ENCODE results near the gene IL18RAP. TPM values are rescaled to one million over a fixed set of nuclear protein-coding genes. Genes with fewer than 3 reads are reported as not detected.

Gene IL18RAP
- total and polyA plus RNA-seq, 2 donors (not counting 1 experiment from before 2014, with no cell fraction given) = 0.22 to 1.4 TPM

GRCh38 chr2:102392096-102392495, 30.9 kb upstream of the IL18RAP start:
- Mint-ChIP-seq H3K9me3 (ENCODE audit: insufficient read depth) (no peaks in the 10 kb centered on the region), H3K27ac (no peak overlapping the region), H3K4me3 (no peak overlapping the region), H3K27me3 (no peaks in the 10 kb centered on the region), H3K4me1 (peaks cover 2% of the 10 kb centered on the region)
- ChIA-PET CTCF (interaction anchor here (0.6 kb wide), 1 partner anchor 13 kb away, joined by 3 read pairs; no protein-coding TSS in a partner anchor), POLR2A (no interaction called here)
- Histone ChIP-seq H3K36me3 (replicated peaks in 1 of 2; ENCODE audit: control extremely low read depth in 1 of 2, control insufficient read depth in 1 of 2, extremely low read depth in 1 of 2, insufficient read depth in 2 of 2, low read length in 1 of 2) (no peaks in the 10 kb centered on the region), H3K4me1 (ENCODE audit: control insufficient read depth in 2 of 2, insufficient read depth in 2 of 2, low read length in 2 of 2) (no peaks in the 10 kb centered on the region), H3K9ac (ENCODE audit: low read length) (no peak overlapping the region), H3K27ac (ENCODE audit: low read length in 2 of 2) (no peak overlapping the region), H2AFZ (ENCODE audit: insufficient read depth, low read depth, low read length, poor library complexity, severe bottlenecking) (no peak overlapping the region), H3K9me3 (ENCODE audit: control extremely low read depth in 1 of 3, control insufficient read depth in 2 of 3, insufficient read depth in 1 of 3, low read length in 2 of 3) (no peaks in the 10 kb centered on the region), H3K4me2 (replicated peaks; ENCODE audit: low read depth, low read length, poor library complexity, severe bottlenecking) (no peak overlapping the region), H3K79me2 (ENCODE audit: control insufficient read depth, insufficient read depth, low read length) (no peaks in the 10 kb centered on the region), H3K27me3 (replicated peaks in 1 of 4; ENCODE audit: control extremely low read depth in 1 of 4, control insufficient read depth in 3 of 4, insufficient read depth in 4 of 4, low read length in 3 of 4) (no peaks in the 10 kb centered on the region), H3K4me3 (ENCODE audit: control extremely low read depth in 1 of 5, extremely low read depth in 1 of 5, insufficient read depth in 1 of 5, low read depth in 2 of 5, low read length in 4 of 5) (no peak overlapping the region), H4K20me1 (ENCODE audit: control insufficient read depth, insufficient read depth, low read length, poor library complexity, severe bottlenecking) (no peaks in the 10 kb centered on the region)
- WGBS (ENCODE audit: insufficient coverage) = 100% methylated on average over 2 of the region's 3 CpGs
- ATAC-seq (ENCODE audit: low read depth) (no peak), DNase-seq (no peak)
- no peak for TF ChIP-seq EZH2 (IDR thresholded peaks at IDR 0.05; ENCODE audit: borderline replicate concordance, insufficient read depth, low read depth, low read length, poor library complexity, severe bottlenecking)
- TF ChIP-seq CTCF (IDR thresholded peaks at IDR 0.05) = no peak
- intact Hi-C loops (cut with micrococcal nuclease) = no loop called here

GRCh38 chr2:102392942-102393341, 30.0 kb upstream of the IL18RAP start:
- WGBS (ENCODE audit: insufficient coverage) = no CpG with 5 or more reads among the region's 1 CpG
- TF ChIP-seq EZH2 (IDR thresholded peaks at IDR 0.05; ENCODE audit: borderline replicate concordance, insufficient read depth, low read depth, low read length, poor library complexity, severe bottlenecking) = no peak
- TF ChIP-seq CTCF (IDR thresholded peaks at IDR 0.05) = no peak
- H3K79me2 ChIP-seq (ENCODE audit: control insufficient read depth, insufficient read depth, low read length) = no peaks in the 10 kb centered on the region
- ATAC-seq (ENCODE audit: low read depth) (no peak), DNase-seq (no peak)
- Mint-ChIP-seq H3K9me3 (ENCODE audit: insufficient read depth) (no peaks in the 10 kb centered on the region), H3K27me3 (no peaks in the 10 kb centered on the region), H3K27ac (no peak overlapping the region), H3K4me1 (no peaks in the 10 kb centered on the region), H3K4me3 (no peak overlapping the region)
- CTCF ChIA-PET = no interaction called here
- H3K36me3 ChIP-seq (replicated peaks in 1 of 2; ENCODE audit: control extremely low read depth in 1 of 2, control insufficient read depth in 1 of 2, extremely low read depth in 1 of 2, insufficient read depth in 2 of 2, low read length in 1 of 2) = no peaks in the 10 kb centered on the region
- no peaks in the 10 kb centered on the region for H3K4me1 ChIP-seq (ENCODE audit: control insufficient read depth in 2 of 2, insufficient read depth in 2 of 2, low read length in 2 of 2)
- no peaks in the 10 kb centered on the region for H4K20me1 ChIP-seq (ENCODE audit: control insufficient read depth, insufficient read depth, low read length, poor library complexity, severe bottlenecking)
- no peaks in the 10 kb centered on the region for H3K27me3 ChIP-seq (replicated peaks in 1 of 4; ENCODE audit: control extremely low read depth in 1 of 4, control insufficient read depth in 3 of 4, insufficient read depth in 4 of 4, low read length in 3 of 4)
- intact Hi-C loops (cut with micrococcal nuclease) = no loop called here
- POLR2A ChIA-PET = no interaction called here
- H2AFZ ChIP-seq (ENCODE audit: insufficient read depth, low read depth, low read length, poor library complexity, severe bottlenecking) = no peak overlapping the region
- no peaks in the 10 kb centered on the region for H3K9me3 ChIP-seq (ENCODE audit: control extremely low read depth in 1 of 3, control insufficient read depth in 2 of 3, insufficient read depth in 1 of 3, low read length in 2 of 3)
- H3K4me3 ChIP-seq (ENCODE audit: control extremely low read depth in 1 of 5, extremely low read depth in 1 of 5, insufficient read depth in 1 of 5, low read depth in 2 of 5, low read length in 4 of 5) = no peak overlapping the region
- no peak overlapping the region for H3K27ac ChIP-seq (ENCODE audit: low read length in 2 of 2)
- no peak overlapping the region for H3K4me2 ChIP-seq (replicated peaks; ENCODE audit: low read depth, low read length, poor library complexity, severe bottlenecking)
- H3K9ac ChIP-seq (ENCODE audit: low read length) = no peak overlapping the region

All from B cell (primary cell).